BJ (cell line): ENCODE results near the gene LIMCH1. TPM values are rescaled to one million over a fixed set of nuclear protein-coding genes. Genes with fewer than 3 reads are reported as not detected.

Experiments used
- CTCF ChIA-PET: fragments of 350-600 bp; formaldehyde crosslinking; extraction: SDS; loops from one replicate; lab custom pipeline; 2021; ENCODE audit warnings: antibody characterized with exemption, inconsistent platforms; lab: Yijun Ruan, JAX
- POLR2A ChIA-PET: fragments of 300-600 bp; sonication (Branson Sonifier 250); formaldehyde crosslinking; extraction: SDS; loops from one replicate; lab custom pipeline; 2021; ENCODE audit warnings: antibody characterized with exemption; lab: Charles Lee
- DNase-seq: peaks from one replicate; pipeline ENCODE4 v3.0.0-alpha.2; 2011; ENCODE audit warnings: low read depth
- H3K27me3 ChIP-seq: 2 replicates; pipeline ENCODE4 v1.6.0; 2011; ENCODE audit warnings: low read length; ENCODE audit not compliant: control insufficient read depth, insufficient read depth
- H3K36me3 ChIP-seq: 2 replicates; pipeline ENCODE4 v1.5.1; 2011; ENCODE audit warnings: low read length; ENCODE audit not compliant: control insufficient read depth, insufficient read depth
- H3K4me3 ChIP-seq: 2 replicates; pipeline ENCODE4 v1.5.1; 2011; ENCODE audit warnings: low read depth, mild to moderate bottlenecking, control low read depth, low read length
- polyA plus RNA-seq: library from polyadenylated mRNA; depleted of rRNA; stranded (reverse); fragments of >200 nt; gene quantifications from 2 replicates; pipeline ENCODE4 v1.2.3, GENCODE V29; 2011
- TF ChIP-seq, protein P1 (sequence below): IDR thresholded peaks from 2 replicates; pipeline ENCODE4 v1.5.1; 2011; ENCODE audit warnings: low read depth, mild to moderate bottlenecking, control low read depth, inconsistent platforms, low read length, moderate library complexity; ENCODE audit not compliant: insufficient read depth

LIMCH1 gene
- polyA plus RNA-seq, 1 experiment: 133 TPM

- ChIA-PET CTCF (no interaction called here), POLR2A (no interaction called here)
- TF ChIP-seq, protein P1, sequence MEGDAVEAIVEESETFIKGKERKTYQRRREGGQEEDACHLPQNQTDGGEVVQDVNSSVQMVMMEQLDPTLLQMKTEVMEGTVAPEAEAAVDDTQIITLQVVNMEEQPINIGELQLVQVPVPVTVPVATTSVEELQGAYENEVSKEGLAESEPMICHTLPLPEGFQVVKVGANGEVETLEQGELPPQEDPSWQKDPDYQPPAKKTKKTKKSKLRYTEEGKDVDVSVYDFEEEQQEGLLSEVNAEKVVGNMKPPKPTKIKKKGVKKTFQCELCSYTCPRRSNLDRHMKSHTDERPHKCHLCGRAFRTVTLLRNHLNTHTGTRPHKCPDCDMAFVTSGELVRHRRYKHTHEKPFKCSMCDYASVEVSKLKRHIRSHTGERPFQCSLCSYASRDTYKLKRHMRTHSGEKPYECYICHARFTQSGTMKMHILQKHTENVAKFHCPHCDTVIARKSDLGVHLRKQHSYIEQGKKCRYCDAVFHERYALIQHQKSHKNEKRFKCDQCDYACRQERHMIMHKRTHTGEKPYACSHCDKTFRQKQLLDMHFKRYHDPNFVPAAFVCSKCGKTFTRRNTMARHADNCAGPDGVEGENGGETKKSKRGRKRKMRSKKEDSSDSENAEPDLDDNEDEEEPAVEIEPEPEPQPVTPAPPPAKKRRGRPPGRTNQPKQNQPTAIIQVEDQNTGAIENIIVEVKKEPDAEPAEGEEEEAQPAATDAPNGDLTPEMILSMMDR: no peak
- DNase-seq: no peak
- H3K36me3 ChIP-seq: no peaks in the 10 kb centered on the region
- H3K27me3 ChIP-seq: no peaks in the 10 kb centered on the region
- H3K4me3 ChIP-seq: no peak overlapping the region
These were observed 18.6 kb downstream of the LIMCH1 start for GRCh38 chr4:41556526-41556925.

GRCh38 chr4:41559940-41560516 is 22.1 kb downstream of the LIMCH1 start:
- Histone ChIP-seq H3K36me3 (no peaks in the 10 kb centered on the region), H3K27me3 (no peaks in the 10 kb centered on the region), H3K4me3 (no peak overlapping the region)
- CTCF ChIA-PET: no interaction called here
- DNase-seq: no peak
- POLR2A ChIA-PET: no interaction called here
- TF ChIP-seq, protein P1: no peak

DNA sequence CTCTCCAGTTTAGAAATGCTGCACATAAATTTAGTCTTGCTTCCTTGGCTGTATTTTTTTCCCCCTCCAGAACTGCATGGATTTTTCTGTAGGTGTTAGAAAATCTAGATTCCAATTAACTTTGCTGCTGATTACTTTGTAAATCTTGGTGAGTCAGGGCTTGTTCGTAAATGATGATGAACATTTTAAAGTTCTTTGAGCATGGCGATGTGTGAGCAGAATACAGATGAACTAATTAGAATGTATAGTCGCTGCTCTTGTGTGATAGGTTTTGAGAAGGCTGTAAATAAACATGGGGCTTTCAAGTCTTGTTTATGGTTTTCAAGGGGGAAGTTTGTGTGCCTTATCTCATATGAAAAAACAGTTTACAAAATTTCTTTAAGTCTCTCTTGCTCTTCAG is 23.3 kb downstream of the LIMCH1 start:
- CTCF ChIA-PET: no interaction called here
- POLR2A ChIA-PET: no interaction called here
- TF ChIP-seq, protein P1: no peak

DNA sequence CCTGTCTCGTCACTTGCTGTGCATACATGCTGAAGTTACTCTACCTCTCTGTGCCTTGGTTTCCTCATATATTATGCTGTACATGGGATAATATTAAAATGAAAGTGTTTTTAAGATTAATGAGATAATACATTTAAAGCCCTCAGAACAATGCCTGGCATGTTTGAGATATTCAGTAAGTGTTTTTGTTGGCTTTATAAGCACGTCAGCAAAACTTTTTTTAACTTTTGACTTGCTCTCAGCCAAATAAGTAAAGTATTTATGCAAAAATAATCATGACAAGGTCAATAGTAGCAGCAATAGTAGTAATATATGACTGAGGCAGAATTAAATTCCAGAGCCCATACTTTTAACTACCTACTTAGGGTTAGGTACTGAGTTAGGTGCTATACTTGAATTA is 29.2 kb downstream of the LIMCH1 start:
- CTCF ChIA-PET: interaction anchor here (1.2 kb wide), 1 partner anchor 24 kb away, joined by 3 read pairs; no protein-coding TSS in a partner anchor
- no peak for DNase-seq

More for the DNA sequence above, 23.3 kb downstream of the LIMCH1 start:
- no peaks in the 10 kb centered on the region for H3K36me3 ChIP-seq
- no peaks in the 10 kb centered on the region for H3K27me3 ChIP-seq
- DNase-seq: no peak
- no peak overlapping the region for H3K4me3 ChIP-seq

DNA sequence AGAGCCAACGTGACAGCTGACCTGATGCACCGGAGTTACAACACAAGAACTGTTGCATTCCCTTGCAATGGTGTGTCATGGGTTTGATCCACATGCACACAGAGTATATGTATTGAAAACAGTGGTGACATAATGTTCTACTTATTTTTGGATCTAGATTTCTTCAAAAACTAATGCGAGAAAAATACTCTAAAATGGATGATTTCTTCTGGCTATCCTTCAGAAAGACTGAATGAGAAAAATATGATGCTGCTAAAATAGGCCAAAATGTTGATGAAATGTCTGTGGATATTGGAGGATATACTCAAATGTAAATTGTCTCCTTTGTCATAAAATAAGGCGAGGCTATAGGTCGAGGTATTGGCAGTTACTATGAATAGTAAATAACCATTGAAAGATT is 30.4 kb downstream of the LIMCH1 start:
- DNase-seq: no peak
- CTCF ChIA-PET: interaction anchor here (1.2 kb wide), 1 partner anchor 25 kb away, joined by 3 read pairs; no protein-coding TSS in a partner anchor
- TF ChIP-seq, protein P1: no peak
- Histone ChIP-seq H3K36me3 (no peaks in the 10 kb centered on the region), H3K4me3 (no peak overlapping the region), H3K27me3 (no peaks in the 10 kb centered on the region)
- POLR2A ChIA-PET: no interaction called here

More for the DNA sequence above, 29.2 kb downstream of the LIMCH1 start:
- H3K4me3 ChIP-seq: no peak overlapping the region
- TF ChIP-seq, protein P1: no peak
- H3K27me3 ChIP-seq: no peaks in the 10 kb centered on the region
- H3K36me3 ChIP-seq: no peaks in the 10 kb centered on the region
- POLR2A ChIA-PET: no interaction called here
